ENCODE results near the gene CSTPP1. TPM values are rescaled to one million over a fixed set of nuclear protein-coding genes. Genes with fewer than 3 reads are reported as not detected.
"Not testable (repeated sequence)": the region's sequence is repeated elsewhere in the genome, so short reads cannot be mapped to it uniquely, and the experiment has no call there.

CSTPP1 gene
- total RNA-seq, 3 donors from 2014 or later, result 12.9 to 15.0 (median 14.3) TPM

DNA sequence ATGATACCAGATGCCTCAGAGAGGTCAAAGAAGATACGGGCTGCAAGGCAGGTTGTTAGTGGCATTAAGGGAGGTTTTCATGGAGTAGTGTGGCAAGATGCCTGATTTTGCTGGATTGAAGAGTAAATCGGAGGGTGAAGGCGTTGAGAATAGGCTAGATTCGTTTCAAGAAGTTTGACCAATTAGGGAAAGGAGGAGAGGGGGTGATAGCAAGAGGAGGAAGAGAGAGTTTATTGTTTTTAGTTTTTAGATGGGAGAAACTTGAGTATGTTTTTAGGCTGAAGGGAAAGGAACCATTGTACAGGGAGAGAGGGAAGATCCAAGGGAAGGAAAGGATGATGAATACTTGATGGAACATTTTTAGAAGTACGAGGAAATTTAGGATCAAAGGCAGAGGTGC, 16.5 kb downstream of the CSTPP1 start:
- peaks cover 6% of the 10 kb centered on the region for H3K4me1 Mint-ChIP-seq (ENCODE audit: low read depth)
- ATAC-seq, result no peak
- no peak overlapping the region for H3K4me3 Mint-ChIP-seq
- H3K27me3 Mint-ChIP-seq (ENCODE audit: low read depth), result no peaks in the 10 kb centered on the region
- DNase-seq, result no peak
- peaks cover 6% of the 10 kb centered on the region for H3K36me3 Mint-ChIP-seq (ENCODE audit: insufficient read depth)
- H3K9me3 Mint-ChIP-seq, result no peaks in the 10 kb centered on the region

DNA sequence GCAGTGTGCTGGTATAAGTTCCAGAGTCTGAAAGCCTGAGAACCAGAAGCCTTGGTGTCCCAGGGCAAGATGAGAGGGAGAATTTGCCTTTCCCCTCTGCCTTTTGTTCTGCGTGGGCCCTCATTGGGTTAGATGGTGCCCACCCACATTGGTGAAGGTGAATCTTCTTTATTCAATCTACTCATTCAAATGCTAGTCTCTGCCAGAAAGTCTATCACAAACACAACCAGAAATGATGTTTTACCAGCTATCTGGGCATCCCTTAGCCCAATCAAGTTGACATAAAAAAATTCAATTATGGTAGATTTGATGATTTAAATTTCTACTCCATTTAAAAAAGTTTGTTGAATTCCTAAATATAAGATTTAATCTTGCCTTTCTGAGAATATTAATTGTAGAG, 22.2 kb downstream of the CSTPP1 start:
- peaks cover 10% of the 10 kb centered on the region for H3K9me3 Mint-ChIP-seq
- DNase-seq, result no peak
- H3K36me3 Mint-ChIP-seq (ENCODE audit: insufficient read depth), result peaks cover 30% of the 10 kb centered on the region
- H3K4me1 Mint-ChIP-seq (ENCODE audit: low read depth), result no peaks in the 10 kb centered on the region
- no peaks in the 10 kb centered on the region for H3K27me3 Mint-ChIP-seq (ENCODE audit: low read depth)
- H3K4me3 Mint-ChIP-seq, result no peak overlapping the region
- no peak for ATAC-seq

- no peak overlapping the region for H3K4me3 Mint-ChIP-seq
- no peaks in the 10 kb centered on the region for H3K27me3 Mint-ChIP-seq (ENCODE audit: low read depth)
- H3K9me3 Mint-ChIP-seq, result peaks cover 10% of the 10 kb centered on the region
- ATAC-seq (no peak), DNase-seq (no peak)
- H3K36me3 Mint-ChIP-seq (ENCODE audit: insufficient read depth), result peaks cover 34% of the 10 kb centered on the region
- no peaks in the 10 kb centered on the region for H3K4me1 Mint-ChIP-seq (ENCODE audit: low read depth)
These were observed 24.5 kb downstream of the CSTPP1 start for GRCh38 chr11:46961041-46961440.

GRCh38 chr11:46961886-46962285, 25.3 kb downstream of the CSTPP1 start:
- H3K27me3 Mint-ChIP-seq (ENCODE audit: low read depth), result not testable (repeated sequence)

GRCh38 chr11:46963844-46964243, 27.3 kb downstream of the CSTPP1 start:
- ATAC-seq, result no peak
- Mint-ChIP-seq H3K27me3 (ENCODE audit: low read depth) (no peaks in the 10 kb centered on the region), H3K9me3 (peaks cover 9% of the 10 kb centered on the region), H3K4me1 (ENCODE audit: low read depth) (no peaks in the 10 kb centered on the region), H3K4me3 (no peak overlapping the region), H3K36me3 (ENCODE audit: insufficient read depth) (peaks cover 26% of the 10 kb centered on the region)
- no peak for DNase-seq

More at GRCh38 chr11:46961886-46962285, 25.3 kb downstream of the CSTPP1 start:
- not testable (repeated sequence) for H3K9me3 Mint-ChIP-seq; H3K4me1 Mint-ChIP-seq (ENCODE audit: low read depth); DNase-seq; ATAC-seq; H3K4me3 Mint-ChIP-seq
- H3K36me3 Mint-ChIP-seq (ENCODE audit: insufficient read depth), result peaks cover 33% of the 10 kb centered on the region

GRCh38 chr11:46966773-46967172, 30.2 kb downstream of the CSTPP1 start:
- Mint-ChIP-seq H3K27me3 (ENCODE audit: low read depth) (no peaks in the 10 kb centered on the region), H3K36me3 (ENCODE audit: insufficient read depth) (peaks cover 10% of the 10 kb centered on the region), H3K4me1 (ENCODE audit: low read depth) (no peaks in the 10 kb centered on the region), H3K9me3 (no peaks in the 10 kb centered on the region), H3K4me3 (no peak overlapping the region)
- DNase-seq, result no peak
- no peak for ATAC-seq

DNA sequence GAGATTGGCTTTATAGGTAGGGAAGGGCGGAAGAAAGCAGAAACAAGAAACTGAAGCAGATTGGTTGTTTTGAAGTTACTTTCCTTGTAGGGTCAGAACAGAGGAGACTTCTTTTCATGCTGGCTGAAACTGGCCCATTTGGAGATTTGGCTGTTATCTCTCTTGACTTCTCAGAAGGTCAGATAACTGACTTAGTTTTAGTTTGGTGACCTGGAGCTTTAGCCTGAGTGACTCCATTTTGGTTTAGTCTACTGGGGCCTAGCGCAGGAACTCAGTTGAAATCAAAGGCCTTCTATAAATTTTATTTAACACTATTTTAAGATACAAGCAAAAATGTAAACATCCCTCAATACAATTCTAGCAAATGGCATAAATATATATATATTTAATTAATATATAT, 31.4 kb downstream of the CSTPP1 start:
- H3K4me1 Mint-ChIP-seq (ENCODE audit: low read depth), result no peaks in the 10 kb centered on the region
- no peak overlapping the region for H3K4me3 Mint-ChIP-seq
- DNase-seq (no peak), ATAC-seq (no peak)
- H3K36me3 Mint-ChIP-seq (ENCODE audit: insufficient read depth), result peaks cover 5% of the 10 kb centered on the region
- no peaks in the 10 kb centered on the region for H3K27me3 Mint-ChIP-seq (ENCODE audit: low read depth)
- no peaks in the 10 kb centered on the region for H3K9me3 Mint-ChIP-seq

DNA sequence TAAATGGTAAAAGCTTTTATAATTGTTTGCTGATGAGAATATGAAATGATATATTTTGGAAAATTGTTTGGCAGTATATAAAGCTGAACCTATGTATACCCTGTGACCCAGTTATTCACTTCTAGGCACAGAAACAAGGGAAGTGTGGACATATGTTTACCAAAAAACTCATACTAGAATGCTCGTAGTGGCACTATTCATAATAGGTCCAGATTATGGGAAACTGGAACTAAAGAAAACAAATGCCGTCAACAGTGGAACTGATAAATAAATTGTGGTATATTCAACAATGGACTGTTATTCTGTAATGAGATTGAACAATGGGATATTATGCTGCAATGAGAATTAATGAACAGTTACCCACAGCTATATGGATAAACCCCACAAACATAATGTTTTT, 32.8 kb downstream of the CSTPP1 start:
- peaks cover 4% of the 10 kb centered on the region for H3K36me3 Mint-ChIP-seq (ENCODE audit: insufficient read depth)
- no peaks in the 10 kb centered on the region for H3K4me1 Mint-ChIP-seq (ENCODE audit: low read depth)
- ATAC-seq (no peak), DNase-seq (no peak)
- no peak overlapping the region for H3K4me3 Mint-ChIP-seq
- H3K9me3 Mint-ChIP-seq, result no peaks in the 10 kb centered on the region
- no peaks in the 10 kb centered on the region for H3K27me3 Mint-ChIP-seq (ENCODE audit: low read depth)

DNA sequence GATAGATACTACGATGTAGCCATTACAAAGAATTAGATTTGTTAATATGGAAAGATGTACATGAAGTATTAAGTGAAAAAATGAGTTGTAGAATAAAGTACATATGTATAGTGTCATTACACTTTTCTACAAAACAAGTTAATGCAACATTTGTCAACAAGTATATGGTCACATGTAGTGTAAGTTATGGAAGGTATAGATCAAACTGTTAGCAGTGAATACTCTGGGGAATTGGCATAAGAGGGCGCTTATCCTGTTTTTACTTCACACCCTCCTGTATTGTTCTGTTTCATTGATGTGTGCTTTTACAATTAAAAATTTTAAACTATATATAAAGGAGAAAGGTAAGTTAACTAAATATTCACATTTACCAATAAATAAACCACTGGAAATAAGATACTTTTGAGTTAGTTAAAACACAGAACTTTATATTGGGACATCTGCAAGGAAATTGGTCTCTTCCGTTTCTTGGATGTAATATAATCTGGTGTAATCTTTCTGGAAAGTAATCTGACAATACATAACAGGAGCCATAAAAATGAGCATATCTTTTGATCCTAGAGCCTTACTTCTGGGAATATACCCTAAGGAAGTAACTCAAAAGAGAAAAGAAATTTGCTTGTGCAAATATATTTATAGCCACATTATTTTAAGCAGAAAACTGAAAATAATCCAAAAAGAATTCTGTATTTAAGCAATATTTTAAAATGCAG, 34.5 kb downstream of the CSTPP1 start:
- no peak for DNase-seq
- no peaks in the 10 kb centered on the region for H3K4me1 Mint-ChIP-seq (ENCODE audit: low read depth)
- H3K36me3 Mint-ChIP-seq (ENCODE audit: insufficient read depth), result peaks cover 2% of the 10 kb centered on the region
- no peak for ATAC-seq
- H3K4me3 Mint-ChIP-seq, result no peak overlapping the region
- H3K9me3 Mint-ChIP-seq, result no peaks in the 10 kb centered on the region
- H3K27me3 Mint-ChIP-seq (ENCODE audit: low read depth), result no peaks in the 10 kb centered on the region

GRCh38 chr11:46972343-46972742, 35.8 kb downstream of the CSTPP1 start:
- DNase-seq, result no peak
- Mint-ChIP-seq H3K27me3 (ENCODE audit: low read depth) (no peaks in the 10 kb centered on the region), H3K4me3 (no peak overlapping the region), H3K36me3 (ENCODE audit: insufficient read depth) (peaks cover 2% of the 10 kb centered on the region), H3K4me1 (ENCODE audit: low read depth) (no peaks in the 10 kb centered on the region), H3K9me3 (no peaks in the 10 kb centered on the region)
- ATAC-seq, result no peak

- DNase-seq, result no peak
- Mint-ChIP-seq H3K4me1 (ENCODE audit: low read depth) (no peaks in the 10 kb centered on the region), H3K27me3 (ENCODE audit: low read depth) (no peaks in the 10 kb centered on the region), H3K4me3 (no peak overlapping the region), H3K9me3 (no peaks in the 10 kb centered on the region), H3K36me3 (ENCODE audit: insufficient read depth) (peaks cover 2% of the 10 kb centered on the region)
- ATAC-seq, result no peak
These were observed 36.3 kb downstream of the CSTPP1 start for GRCh38 chr11:46972821-46973220.

DNA sequence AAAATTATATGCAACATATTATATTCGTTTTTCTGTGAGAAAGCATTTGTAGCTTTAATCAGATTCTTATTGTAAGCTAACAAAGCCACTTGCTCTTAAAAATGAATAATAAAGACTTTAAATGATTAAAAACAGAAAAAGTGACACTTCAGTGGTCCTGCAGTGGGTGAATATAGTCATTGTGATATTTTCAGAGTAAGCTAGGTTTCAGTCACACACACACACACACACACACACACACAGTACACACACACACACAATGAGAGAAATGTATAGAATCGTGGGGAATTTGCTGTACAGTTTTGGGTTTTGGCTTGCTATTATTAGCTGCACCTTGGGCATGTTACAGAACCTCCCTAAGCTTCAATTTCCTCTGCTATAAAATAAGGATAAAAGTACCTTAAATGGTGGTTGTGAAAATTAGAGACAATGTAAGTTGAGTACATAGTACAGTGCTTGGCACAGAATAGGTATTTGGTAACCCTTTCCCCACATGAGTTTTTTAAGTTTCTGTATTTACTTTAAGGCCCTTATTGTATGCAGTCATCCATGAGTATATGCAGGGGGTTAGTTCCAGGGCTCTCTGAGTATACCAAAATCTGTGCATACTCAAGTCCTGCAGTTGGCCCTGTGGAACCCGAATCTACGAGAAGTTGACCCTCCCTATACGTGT, 39.8 kb downstream of the CSTPP1 start:
- DNase-seq (no peak), ATAC-seq (peak; percentile 14 to 38)
- no peak overlapping the region for H3K4me3 Mint-ChIP-seq
- peaks cover 3% of the 10 kb centered on the region for H3K4me1 Mint-ChIP-seq (ENCODE audit: low read depth)
- H3K36me3 Mint-ChIP-seq (ENCODE audit: insufficient read depth), result peaks cover 2% of the 10 kb centered on the region
- no peaks in the 10 kb centered on the region for H3K27me3 Mint-ChIP-seq (ENCODE audit: low read depth)
- no peaks in the 10 kb centered on the region for H3K9me3 Mint-ChIP-seq

- Mint-ChIP-seq H3K27me3 (ENCODE audit: low read depth) (no peaks in the 10 kb centered on the region), H3K36me3 (ENCODE audit: insufficient read depth) (peaks cover 2% of the 10 kb centered on the region), H3K4me3 (no peak overlapping the region), H3K4me1 (ENCODE audit: low read depth) (peaks cover 6% of the 10 kb centered on the region), H3K9me3 (no peaks in the 10 kb centered on the region)
- DNase-seq, result no peak
- no peak for ATAC-seq
These were observed 40.7 kb downstream of the CSTPP1 start for GRCh38 chr11:46977038-46977813.

GRCh38 chr11:46978005-46978491, 41.5 kb downstream of the CSTPP1 start:
- ATAC-seq, result no peak
- H3K9me3 Mint-ChIP-seq, result no peaks in the 10 kb centered on the region
- peaks cover 2% of the 10 kb centered on the region for H3K36me3 Mint-ChIP-seq (ENCODE audit: insufficient read depth)
- peaks cover 6% of the 10 kb centered on the region for H3K4me1 Mint-ChIP-seq (ENCODE audit: low read depth)
- no peaks in the 10 kb centered on the region for H3K27me3 Mint-ChIP-seq (ENCODE audit: low read depth)
- no peak for DNase-seq
- no peak overlapping the region for H3K4me3 Mint-ChIP-seq

Measured in activated T-cell treated with anti-CD3 and anti-CD28 coated beads, Interleukin-2, amount 50 U/mL, for 4 hours (primary cell).